Small intestine (tissue), 7 donors: ENCODE results near the gene RYR2. TPM values are rescaled to one million over a fixed set of nuclear protein-coding genes. Genes with fewer than 3 reads are reported as not detected.

Experiments
- DNase-seq, 2 donors: peaks; one replicate each; pipeline versions ENCODE4 v3.0.0 to v3.0.0-alpha.2; 2013
- FAIRE-seq: peaks from 2 replicates; lab custom pipeline; 2012; peaks lifted over from hg19 to GRCh38; lab: Jason Lieb, UNC
- H3K27ac ChIP-seq, 3 donors: one replicate each; pipeline ENCODE4 v1.5.1; 2013; ENCODE audit warnings: low read length in 2 of 3, mild to moderate bottlenecking in 2 of 3, control low read depth in 1 of 3, inconsistent platforms in 1 of 3, low read depth in 1 of 3, moderate library complexity in 1 of 3
- H3K27me3 ChIP-seq, 3 donors: one replicate each; pipeline ENCODE4 v1.6.1; 2013; ENCODE audit warnings: low read length in 3 of 3, inconsistent platforms in 1 of 3; ENCODE audit not compliant: control insufficient read depth in 3 of 3, insufficient read depth in 3 of 3
- H3K36me3 ChIP-seq, 3 donors: one replicate each; pipeline ENCODE4 v1.6.1; 2013; ENCODE audit warnings: low read length in 3 of 3, inconsistent platforms in 1 of 3, low read depth in 1 of 3, mild to moderate bottlenecking in 1 of 3, moderate library complexity in 1 of 3; ENCODE audit not compliant: control insufficient read depth in 3 of 3, insufficient read depth in 2 of 3
- H3K4me1 ChIP-seq, 3 donors: one replicate each; pipeline ENCODE4 v1.6.1; 2013; ENCODE audit warnings: low read length in 2 of 3, inconsistent platforms in 1 of 3, low read depth in 1 of 3, mild to moderate bottlenecking in 1 of 3, moderate library complexity in 1 of 3; ENCODE audit not compliant: control insufficient read depth in 3 of 3, insufficient read depth in 2 of 3
- H3K4me3 ChIP-seq, 3 donors: one replicate each; pipeline ENCODE4 v1.5.1; 2013; ENCODE audit warnings: low read length in 3 of 3, control low read depth in 1 of 3, inconsistent platforms in 1 of 3, low read depth in 1 of 3, mild to moderate bottlenecking in 1 of 3, moderate library complexity in 1 of 3
- H3K9me3 ChIP-seq, 2 donors: one replicate each; pipeline ENCODE4 v1.6.1; 2013; ENCODE audit warnings: low read depth in 1 of 2, low read length in 1 of 2; ENCODE audit not compliant: control insufficient read depth in 2 of 2, insufficient read depth in 1 of 2
- WGBS, 3 donors: extraction: QIAGEN DNeasy Blood & Tissue Kit; methylation state at CpG; one replicate each; pipeline ENCODE4 v1.1.7; 2013; 5-methylcytosine and 5-hydroxymethylcytosine counted together
- polyA plus RNA-seq, 4 donors: library from polyadenylated mRNA; stranded (reverse) in 3 of 4; unstranded in 1 of 4; fragments of 200-250 nt in 3 of 4; fragments of 120-200 nt in 1 of 4; gene quantifications; one replicate each; pipeline versions ENCODE4 v1.2.1 to v1.2.3, GENCODE V29; 2013
- donor health status: healthy with polysubstance abuse.
- donor health status: control.
- donor health status: control.
- donor health status: Bipolar disorder and iron deficiency.
- donor health status: healthy.

The RYR2 gene
- polyA plus RNA-seq, 4 donors: 0.22 to 1.5 (median 0.62) TPM

DNA sequence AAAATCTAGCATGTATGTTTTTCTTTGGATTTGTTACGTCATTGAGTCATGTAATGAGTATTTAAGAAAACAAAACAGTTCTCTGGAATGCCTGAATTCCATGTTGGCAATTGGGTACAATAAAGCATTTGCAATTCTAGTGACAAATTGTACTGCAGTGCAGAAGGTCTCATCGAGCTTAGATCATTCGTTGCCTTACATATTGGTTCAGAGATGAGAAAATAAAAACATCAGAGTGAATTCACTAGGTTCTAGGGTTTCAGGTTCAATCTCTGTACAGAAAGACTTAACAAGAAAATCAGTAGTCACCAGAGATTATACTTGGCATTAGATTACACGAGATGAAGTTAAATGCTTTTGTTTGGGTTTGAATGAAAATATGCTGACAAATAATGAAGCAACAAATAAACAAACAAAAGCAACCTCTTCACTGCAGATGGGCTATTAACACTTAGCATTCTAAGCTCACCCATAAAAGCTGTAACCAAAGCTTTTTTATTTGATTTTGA lies 124.7 kb downstream of the RYR2 start:
- Histone ChIP-seq H3K27ac (no peak overlapping the region), H3K4me3 (no peak overlapping the region), H3K4me1 (no peaks in the 10 kb centered on the region), H3K27me3 (no peaks in the 10 kb centered on the region), H3K9me3 (no peaks in the 10 kb centered on the region), H3K36me3 (no peaks in the 10 kb centered on the region)
- DNase-seq (no peak), FAIRE-seq (no peak)
- 48 to 63% (median 60%) methylated on average over 4 of the region's 4 CpGs for WGBS, 3 donors

DNA sequence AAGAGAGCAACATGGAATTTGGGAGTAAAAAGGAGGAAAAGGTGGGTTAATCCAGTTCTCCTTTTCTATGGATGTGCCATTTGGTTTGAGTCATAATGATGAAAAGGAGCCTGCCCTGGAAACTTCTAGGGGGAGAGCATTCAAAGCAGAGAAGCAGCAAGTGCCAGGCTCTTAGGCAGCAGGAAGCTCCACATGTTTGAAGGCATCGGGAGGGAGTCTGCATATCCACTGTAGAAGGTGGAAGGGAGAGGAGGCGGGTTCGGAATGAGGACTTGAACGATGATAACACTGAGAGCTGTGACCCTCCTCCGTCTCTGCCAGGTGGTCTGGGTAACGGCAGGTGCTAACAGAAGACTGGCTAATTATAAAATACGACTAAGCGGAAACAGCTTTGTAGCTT lies 128.2 kb downstream of the RYR2 start:
- Histone ChIP-seq H3K27ac (no peak overlapping the region), H3K4me3 (no peak overlapping the region), H3K9me3 (no peaks in the 10 kb centered on the region), H3K4me1 (no peaks in the 10 kb centered on the region), H3K27me3 (no peaks in the 10 kb centered on the region), H3K36me3 (no peaks in the 10 kb centered on the region)
- 73 to 77% (median 75%) methylated on average over 8 of the region's 8 CpGs for WGBS, 3 donors
- FAIRE-seq: no peak
- DNase-seq: no peak

DNA sequence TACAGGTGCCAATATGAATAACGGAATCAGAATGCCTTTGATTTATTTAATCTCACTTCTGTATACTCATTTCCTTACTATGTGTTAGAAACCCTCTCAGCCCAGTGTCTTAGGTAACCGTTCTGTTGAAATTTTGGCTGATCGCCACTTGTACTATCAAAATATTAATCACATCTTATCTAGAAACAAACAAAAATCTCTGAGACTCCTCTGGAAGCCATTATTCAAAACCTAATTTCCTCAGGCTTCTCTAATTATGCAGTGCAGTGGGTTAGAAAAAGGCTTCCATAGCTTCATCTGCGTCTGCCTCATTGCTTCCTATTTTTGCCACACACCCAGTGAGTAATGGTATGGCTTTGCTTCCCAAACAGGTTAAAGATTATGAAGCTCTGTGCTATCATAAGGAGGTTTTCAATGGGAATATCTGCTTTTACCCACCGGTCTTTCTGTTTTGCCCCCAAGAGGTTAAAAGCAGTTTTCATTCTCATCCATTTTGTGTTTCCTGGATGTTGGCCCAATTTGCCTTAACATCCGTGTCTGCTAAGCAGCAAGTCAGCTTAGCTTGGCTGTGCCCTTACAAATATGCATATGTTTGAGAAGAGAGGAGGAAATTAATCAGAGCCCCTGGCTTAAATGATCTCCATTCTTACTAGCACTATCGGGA lies 129.6 kb downstream of the RYR2 start:
- Histone ChIP-seq H3K4me3 (no peak overlapping the region), H3K36me3 (no peaks in the 10 kb centered on the region), H3K4me1 (no peaks in the 10 kb centered on the region), H3K27me3 (no peaks in the 10 kb centered on the region), H3K27ac (no peak overlapping the region), H3K9me3 (no peaks in the 10 kb centered on the region)
- no peak for FAIRE-seq
- DNase-seq: no peak
- 40 to 66% (median 52%) methylated on average over 7 of the region's 7 CpGs for WGBS, 3 donors

DNA sequence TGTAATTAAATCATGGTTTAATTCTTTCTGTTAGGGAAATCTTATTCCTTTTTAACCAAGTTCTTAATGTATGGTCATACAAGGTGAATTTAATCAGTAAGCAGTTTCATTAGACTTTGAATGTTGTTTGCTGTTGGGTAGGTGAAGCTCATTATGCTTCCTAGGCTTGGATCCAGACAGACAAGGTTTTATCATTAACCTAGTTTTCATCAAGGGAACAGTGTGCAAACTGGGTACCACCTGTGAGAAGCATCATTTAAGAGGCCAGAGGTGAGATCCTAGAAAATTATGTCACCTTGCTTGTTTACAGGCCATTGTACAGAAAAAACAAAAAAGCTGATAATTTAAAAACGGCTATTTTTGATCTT lies 130.1 kb downstream of the RYR2 start:
- no peak for DNase-seq
- no peaks in the 10 kb centered on the region for H3K9me3 ChIP-seq
- 54 to 76% (median 63%) methylated on average over 1 of the region's 1 CpG for WGBS, 3 donors
- FAIRE-seq: no peak
- H3K27ac ChIP-seq: no peak overlapping the region
- no peaks in the 10 kb centered on the region for H3K36me3 ChIP-seq
- no peaks in the 10 kb centered on the region for H3K27me3 ChIP-seq
- H3K4me1 ChIP-seq: no peaks in the 10 kb centered on the region
- no peak overlapping the region for H3K4me3 ChIP-seq

DNA sequence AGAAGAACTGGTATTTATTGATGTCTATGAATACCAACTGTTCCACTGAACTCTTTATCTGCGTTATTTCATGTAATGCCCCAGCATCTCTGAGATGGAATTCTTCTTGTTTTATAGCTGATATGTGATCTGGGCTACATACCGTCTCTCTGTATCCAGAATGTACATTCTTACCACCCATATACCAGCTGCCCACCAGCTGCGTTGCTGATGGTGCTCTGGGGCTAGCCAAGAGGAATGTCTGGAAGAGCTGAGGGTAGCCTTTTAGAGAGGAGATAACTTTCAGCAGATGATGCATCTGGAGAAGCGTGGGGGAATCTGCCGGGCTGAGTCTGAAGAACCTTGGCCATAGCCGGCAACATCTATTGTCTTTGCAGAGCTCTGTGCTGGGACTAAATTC lies 137.5 kb downstream of the RYR2 start:
- Histone ChIP-seq H3K27ac (no peak overlapping the region), H3K4me1 (no peaks in the 10 kb centered on the region), H3K27me3 (no peaks in the 10 kb centered on the region), H3K4me3 (no peak overlapping the region), H3K9me3 (no peaks in the 10 kb centered on the region), H3K36me3 (no peaks in the 10 kb centered on the region)
- WGBS, 3 donors: 86 to 89% (median 87%) methylated on average over 6 of the region's 6 CpGs
- FAIRE-seq: no peak
- DNase-seq: no peak

DNA sequence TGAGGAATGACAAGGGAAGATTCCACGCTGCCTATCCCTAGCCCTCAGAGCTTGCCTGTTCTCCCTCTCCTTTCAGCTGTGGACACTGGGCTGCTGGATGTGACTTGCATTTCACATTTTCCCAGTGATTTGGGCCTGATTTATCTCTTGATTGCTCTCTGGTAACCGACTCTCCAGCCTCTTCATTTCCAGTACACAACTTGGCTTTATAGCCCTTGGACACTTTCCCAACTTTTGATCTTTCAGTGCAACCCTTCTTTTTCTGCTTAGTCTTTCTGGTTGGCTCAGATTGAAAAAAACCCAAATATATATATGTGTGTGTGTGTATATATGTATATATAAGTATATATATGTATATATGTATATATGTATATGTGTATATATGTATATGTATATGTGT lies 138.3 kb downstream of the RYR2 start:
- WGBS, 3 donors: 50 to 59% (median 56%) methylated on average over 2 of the region's 2 CpGs
- Histone ChIP-seq H3K4me3 (no peak overlapping the region), H3K27me3 (no peaks in the 10 kb centered on the region), H3K27ac (no peak overlapping the region), H3K36me3 (no peaks in the 10 kb centered on the region), H3K9me3 (no peaks in the 10 kb centered on the region), H3K4me1 (no peaks in the 10 kb centered on the region)
- FAIRE-seq (no peak), DNase-seq (no peak)

DNA sequence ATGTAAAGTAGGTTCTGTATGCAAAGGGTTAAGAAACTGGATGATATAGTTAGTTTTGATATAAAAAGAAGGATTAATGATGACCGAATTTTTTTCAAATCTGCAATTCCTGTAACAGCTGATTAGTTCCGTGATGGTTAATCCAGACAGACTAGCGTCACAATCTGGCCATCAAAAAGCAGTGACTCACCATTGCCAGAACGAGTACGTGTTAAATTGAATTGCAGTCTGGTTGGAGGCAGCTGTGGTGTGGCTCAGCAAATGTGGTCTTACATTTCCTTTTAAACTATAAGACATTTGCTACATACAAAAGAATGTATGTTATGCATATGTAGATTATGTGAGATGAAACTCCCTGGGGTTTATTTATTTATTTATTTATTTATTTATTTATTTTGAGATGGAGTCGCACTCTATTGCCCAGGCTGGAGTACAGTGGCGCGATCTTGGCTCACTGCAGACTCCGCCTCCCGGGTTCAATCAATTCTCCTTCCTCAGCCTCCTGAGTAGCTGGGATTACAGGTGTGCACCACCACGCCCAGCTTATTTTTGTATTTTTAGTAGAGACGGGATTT lies 139.8 kb downstream of the RYR2 start:
- FAIRE-seq: no peak
- Histone ChIP-seq H3K36me3 (no peaks in the 10 kb centered on the region), H3K4me3 (no peak overlapping the region), H3K27ac (no peak overlapping the region), H3K9me3 (no peaks in the 10 kb centered on the region), H3K4me1 (no peaks in the 10 kb centered on the region), H3K27me3 (no peaks in the 10 kb centered on the region)
- no peak for DNase-seq
- WGBS, 3 donors: 82 to 87% (median 85%) methylated on average over 12 of the region's 12 CpGs

DNA sequence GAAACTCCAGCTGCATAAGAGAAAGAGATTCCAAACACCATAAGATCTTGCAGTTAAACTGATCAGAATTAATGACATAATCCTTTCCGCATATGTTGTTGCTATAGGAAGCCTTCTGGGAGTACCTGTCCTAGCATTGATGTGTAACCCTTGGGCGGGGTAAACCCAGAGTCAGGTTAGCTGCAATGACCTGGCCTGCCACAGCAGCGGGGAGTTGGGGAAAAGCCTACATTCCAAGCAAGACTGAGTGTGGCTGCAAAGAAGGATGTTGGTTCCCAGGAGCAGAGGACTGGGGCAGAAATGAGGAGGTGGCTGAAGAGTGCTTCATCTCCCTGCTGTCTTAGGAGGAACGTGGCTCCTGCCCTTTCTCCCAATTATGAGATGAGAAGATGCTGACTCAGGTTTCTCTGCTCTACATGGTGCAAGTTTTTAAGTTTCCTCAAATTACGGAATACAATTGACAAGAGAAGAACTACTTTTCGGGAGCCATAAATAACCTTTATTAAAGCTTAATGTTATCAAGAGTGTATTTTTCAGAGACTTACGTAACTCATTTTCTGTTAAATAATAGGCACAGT lies 142.1 kb downstream of the RYR2 start:
- no peak for DNase-seq
- WGBS, 3 donors: 69 to 77% (median 71%) methylated on average over 7 of the region's 7 CpGs
- Histone ChIP-seq H3K4me1 (no peaks in the 10 kb centered on the region), H3K27me3 (no peaks in the 10 kb centered on the region), H3K27ac (no peak overlapping the region), H3K9me3 (no peaks in the 10 kb centered on the region), H3K36me3 (no peaks in the 10 kb centered on the region), H3K4me3 (no peak overlapping the region)
- no peak for FAIRE-seq
